T-helper 2 cell (primary cell): ENCODE measurements around the gene C2CD4B.
A peak's percentile ranks its signal among the peaks of the same experiment; 100 is the strongest.

ENCODE experiments used
- DNase-seq, 5 experiments: peaks; one replicate each; pipeline versions ENCODE4 v3.0.0 to v3.0.0-alpha.2; 2012 to 2022

Gene C2CD4B

DNA sequence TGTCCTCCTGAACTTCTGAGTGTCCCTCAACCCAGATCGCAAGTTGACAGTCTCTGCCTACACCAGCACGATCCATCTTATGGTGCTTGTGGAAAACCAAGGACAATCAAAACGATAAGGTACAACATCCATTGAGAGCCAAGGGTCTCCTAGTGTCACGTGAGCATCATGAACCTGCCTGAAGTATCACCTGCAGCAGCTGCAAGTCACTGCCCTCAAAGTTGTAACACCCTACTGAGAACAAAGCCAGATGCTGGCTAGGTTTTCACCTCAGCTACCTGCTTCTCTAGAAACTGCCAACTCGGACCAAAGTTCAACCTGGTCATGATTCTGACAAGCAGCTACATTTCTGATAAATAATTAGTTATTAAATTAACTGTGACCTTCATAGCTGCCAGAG, 17.5 kb downstream of the C2CD4B start:
- no peak for DNase-seq

DNA sequence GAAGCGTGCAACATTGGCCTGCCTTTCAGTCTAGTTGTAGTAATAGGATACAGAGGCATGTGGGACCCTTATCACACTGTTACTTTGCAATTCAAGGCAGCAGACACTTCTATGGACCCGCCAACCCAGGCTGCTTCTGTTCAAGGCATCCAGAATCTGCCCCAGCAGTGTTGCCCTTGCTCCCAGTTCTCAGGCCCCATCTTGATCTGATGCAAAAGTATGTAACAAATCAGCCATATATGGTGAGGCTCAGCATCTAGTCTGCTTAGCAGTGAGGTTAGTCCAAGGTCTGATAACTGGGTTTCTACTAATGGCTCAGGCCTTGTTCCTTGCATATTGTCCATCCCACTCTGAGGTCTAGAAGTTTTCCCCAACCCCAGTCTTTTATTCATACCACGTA, 17.9 kb downstream of the C2CD4B start:
- DNase-seq: no peak

DNA sequence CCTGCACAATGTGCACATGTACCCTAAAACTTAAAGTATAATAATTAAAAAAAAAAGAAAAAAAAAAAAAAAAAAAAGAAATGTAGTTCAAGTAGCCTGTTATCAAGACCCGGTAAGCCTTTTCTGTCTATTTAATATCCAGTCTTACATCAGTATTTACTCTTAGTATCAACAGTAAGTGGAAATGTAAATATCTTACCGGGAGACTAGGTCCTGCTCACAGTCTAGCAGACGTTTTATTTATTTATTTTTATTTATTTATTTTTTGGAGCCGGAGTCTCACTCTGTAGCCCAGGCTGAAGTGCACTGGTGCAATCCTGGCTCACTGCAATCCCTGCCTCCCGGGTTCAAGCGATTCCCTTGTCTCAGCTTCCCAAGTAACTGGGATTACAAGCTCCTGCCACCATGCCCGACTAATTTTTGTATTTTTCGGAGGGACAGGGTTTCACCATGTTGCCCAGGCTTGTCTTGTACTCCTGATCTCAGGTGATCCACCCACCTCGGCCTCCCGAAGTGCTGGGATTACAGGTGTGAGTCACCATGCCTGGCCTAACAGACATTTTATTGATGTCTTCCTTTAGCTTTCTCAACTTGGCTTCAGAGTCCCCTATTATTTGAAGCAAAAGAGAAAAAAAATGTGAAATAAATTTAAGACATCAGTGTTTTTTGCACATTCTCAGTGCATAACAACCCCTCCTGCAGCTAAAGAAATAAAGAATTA, 19.9 kb downstream of the C2CD4B start:
- DNase-seq: no peak

DNA sequence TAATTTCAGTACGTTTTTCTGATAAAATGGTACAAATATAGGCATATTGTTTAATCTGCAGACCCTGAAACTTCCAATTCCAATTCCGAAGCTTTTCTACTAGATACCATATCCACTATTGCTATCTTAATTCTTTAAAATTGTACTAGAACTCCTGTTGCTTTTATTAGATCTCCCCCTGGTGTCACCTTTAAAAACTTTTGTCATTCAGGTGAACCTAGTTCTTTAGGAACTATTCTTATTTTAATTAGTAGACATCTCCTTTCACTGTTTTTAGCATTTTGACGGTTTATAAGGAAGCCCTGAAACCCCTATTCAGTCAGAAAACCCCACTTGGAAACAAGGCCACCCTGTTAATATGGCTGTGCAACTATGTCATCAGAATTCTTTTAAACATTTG, 22.3 kb downstream of the C2CD4B start:
- no peak for DNase-seq

DNA sequence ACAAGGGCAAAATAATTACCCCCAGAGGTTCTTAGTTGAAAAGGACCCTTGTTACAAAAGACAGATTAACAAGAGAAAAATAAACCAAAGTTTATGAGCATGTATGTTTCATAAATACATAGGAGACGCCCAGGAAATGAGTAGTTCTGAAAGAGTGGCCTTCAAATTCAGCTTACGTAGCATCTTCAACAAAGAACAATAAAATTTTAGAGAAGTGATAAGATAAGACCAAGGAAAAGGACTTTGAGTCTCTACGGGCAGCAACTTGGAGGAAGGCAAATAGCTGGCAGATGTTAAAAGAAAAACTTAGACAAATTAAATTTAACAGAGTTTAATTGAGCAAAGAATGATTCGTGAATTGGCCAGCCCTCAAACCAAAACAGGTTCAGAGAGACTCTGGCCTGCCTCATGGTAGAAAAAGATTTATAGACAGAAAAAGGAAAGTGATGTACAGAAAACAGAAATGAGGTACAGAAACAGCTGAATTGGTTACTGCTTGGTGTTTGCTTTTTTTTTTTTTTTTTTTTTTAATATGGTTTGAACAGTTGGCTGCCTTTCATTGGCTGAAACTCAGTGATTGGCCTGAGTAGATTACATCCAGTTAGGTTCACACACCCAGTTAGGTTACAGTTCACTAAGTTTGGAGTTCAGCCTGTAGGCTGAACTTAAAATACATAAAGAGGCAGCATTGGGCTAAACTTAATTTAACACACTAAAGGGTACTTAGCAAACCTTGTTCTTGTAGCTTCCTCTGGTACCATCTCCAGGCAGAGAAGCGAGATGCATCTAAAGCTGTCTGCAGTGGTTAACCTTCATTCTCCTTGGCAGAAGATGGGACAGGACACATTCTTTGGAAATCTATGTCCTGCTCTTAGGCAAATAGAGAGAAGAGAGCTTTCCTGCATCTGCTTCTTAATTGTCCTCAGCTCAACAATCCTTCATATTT, 23.2 kb downstream of the C2CD4B start:
- no peak for DNase-seq

DNA sequence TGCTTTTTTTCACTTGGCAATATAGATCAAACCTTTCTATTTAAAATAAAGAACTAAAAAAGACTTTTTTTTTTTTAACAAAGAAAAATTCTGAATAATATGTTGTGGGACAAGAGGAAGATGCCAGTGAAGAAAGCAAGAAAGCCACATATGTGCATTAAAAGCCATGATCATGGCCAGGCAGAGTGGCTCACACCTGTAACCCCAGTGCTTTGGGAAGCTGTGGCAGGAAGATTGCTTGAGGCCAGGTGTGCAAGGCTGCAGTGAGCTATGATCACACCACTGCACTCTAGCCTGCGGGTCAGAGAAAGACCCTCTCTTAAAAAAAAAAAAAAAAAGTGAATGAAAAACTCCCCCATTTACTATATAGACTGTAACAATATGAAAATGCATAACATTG, 23.9 kb downstream of the C2CD4B start:
- no peak for DNase-seq

DNA sequence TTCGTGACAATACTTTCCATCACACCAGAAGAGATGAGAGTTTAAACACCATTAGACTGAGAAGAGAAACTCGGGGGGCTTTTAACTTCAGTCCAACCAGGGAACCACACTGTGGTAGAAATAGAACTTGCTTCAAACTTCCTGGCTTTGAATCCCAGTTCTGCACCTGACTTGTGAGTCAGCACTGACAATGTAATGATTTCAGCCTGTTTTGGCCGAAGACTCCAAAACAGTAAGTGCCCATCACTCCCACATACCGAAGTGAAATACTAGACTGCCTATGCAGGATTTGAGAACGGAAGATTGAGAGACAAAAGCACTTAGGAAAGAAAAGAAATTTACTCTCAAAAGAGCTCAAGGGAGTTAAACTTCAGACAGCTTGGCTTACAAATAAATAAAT, 27.0 kb downstream of the C2CD4B start:
- DNase-seq: no peak

DNA sequence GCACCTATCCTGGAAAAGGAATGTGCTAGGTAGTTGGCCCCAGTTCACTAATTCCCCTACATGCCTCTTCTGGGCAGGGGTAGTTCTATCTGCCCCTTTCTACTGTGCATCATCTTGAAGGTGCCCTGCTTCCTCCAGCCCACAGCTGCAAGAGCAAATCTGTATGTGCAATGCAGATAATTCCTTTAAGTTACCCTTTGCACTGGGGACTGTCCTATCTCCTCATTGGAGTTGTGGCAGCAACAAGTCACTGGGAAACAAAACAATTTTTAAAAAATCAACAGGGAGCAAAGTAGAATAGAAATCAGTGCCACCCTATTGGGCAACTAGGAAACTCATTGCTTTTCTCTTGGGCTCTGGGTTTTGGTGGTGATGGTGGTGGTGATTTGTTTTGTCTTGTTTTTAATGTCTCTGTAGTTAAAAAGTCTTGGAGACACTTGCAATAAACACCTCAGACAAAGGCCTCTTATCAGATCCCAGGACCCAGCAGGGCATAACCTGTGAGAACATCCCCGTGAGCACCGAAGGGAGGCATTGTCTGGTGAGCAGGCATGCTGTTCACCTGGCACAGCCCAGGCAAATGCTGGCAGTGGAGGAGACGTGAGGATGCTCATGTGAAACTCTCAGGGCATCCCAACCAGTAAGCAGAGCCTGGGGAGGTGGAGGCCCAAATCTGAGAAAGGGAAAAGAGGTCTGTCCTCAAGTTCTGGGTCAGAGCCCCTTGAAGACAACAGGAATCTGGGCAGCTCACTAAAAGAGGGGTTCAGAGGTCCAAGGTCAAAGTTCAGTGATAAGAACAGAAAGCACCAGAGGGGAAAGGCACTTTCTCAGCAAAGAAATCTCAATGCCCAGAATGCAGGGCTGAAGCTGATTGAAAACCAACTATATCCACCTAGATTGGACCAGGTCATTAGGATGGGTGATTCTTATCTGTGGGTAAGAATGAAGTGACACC, 27.9 kb downstream of the C2CD4B start:
- DNase-seq: no peak

DNA sequence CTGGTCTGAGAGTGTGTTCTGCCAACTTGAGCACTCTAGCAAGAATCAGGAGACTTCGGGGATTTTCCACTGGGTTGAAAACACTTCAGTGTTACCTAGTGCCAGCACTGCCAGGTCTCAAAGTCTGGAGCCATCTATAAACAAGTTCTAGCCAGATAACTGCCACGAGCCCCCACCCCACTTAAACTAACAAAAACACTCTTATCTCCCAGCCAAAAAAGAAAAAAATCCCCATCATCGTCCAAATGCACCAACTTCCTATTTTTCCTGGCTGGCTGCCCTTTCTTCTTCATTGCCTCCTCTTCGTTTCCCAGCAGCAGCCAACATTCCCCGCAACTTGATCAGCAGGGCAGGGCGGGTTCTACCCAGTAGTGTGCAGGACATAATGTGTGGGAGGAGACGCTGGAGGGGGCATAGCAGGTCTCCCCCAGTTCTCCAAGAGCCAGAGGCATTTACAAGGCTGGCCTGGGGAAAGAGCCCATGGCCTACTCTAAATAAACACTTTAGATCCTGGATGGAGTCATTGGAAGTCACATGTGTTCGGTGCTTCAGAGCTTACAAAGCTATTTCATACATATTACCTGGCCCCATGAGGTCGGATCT, 29.5 kb downstream of the C2CD4B start:
- DNase-seq: no peak

DNA sequence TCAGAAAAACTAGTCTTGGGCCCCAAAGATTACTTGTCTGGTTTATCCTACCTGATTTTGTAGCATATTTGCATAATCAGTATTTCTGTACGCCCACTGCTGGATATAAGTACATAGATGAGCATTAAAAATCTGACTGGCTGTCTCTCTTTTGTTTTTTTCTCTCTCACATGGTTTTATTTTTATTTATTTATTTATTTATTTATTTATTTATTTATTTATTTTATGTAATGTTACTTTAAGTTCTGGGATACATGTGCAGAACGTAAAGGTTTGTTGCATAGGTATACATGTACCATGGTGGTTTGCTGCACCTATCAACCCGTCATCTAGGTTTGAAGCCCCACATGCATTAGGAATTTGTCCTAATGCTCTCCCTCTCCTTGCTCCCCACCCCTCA, 31.9 kb downstream of the C2CD4B start:
- no peak for DNase-seq

DNA sequence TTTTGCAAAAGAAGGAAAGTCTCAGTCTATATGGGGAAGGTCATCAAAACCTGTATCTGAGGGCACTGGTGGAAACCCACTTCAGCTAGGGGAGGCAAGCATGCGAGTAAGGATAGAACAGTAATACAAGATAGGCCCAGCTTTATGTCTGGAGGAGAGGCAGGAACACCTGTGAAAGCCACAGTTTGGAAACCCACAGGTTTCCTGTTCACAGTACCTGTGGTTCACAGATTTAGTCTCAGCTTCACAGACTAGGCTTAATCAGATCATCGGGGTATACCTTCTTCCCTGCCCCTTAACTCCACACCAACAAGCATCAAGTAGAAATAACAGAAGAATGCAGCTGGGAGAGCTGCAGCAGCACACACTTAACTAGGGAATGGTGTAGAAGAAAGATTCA, 36.2 kb downstream of the C2CD4B start:
- DNase-seq: peak in 2 of 5 experiments; percentile 53 to 56

DNA sequence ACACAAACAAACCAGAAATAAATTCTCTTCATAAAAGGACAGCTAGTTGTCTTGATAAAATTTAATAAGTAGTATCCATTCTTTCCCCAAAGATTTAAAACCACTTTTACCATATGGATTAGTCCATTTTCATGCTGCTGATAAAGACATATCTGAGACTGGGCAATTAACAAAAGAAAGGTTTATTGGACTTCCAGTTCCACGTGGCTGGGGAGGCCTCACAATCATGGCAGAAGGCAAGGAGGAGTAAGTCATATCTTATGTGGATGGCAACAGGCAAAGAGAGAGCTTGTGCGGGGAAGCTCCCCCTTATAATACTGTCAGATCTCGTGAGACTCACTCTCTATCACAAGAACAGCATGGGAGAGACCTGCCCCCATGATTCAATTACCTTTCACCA, 38.7 kb downstream of the C2CD4B start:
- no peak for DNase-seq

DNA sequence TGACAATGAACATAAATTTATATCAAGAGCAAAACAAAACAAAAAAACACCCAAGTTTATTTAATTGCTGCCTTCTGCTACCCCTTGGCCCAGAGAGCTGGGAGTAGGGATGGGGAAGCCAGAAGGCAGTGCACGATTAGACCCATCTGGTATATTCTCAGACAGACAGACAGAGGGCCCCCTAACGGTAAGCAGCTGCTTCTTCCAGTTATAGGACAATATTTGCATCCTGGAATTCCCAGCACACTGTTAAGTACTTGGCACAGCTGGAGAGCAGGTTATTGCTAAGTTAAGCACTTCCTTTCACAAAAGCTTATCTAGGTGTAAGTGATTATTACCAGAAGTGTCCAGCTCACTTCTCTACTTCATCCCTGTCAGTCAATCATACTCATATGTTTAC, 39.3 kb downstream of the C2CD4B start:
- DNase-seq: no peak

DNA sequence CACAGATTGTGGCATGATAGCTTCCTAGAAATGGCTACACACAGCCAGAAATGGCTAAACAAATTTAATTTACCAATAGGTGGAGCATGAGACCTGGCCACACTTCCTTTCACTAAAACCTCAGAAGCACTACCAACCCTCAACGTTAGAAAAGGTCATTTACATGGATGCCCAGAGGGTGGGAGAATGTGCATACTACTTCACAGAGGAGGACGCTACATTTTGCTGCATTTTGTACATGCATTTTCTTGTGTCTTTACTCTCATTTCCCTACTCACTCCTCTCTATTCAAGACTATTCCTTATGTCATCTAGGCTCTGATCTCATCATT, 40.1 kb downstream of the C2CD4B start:
- DNase-seq: peak in 1 of 5 experiments; percentile 17

DNA sequence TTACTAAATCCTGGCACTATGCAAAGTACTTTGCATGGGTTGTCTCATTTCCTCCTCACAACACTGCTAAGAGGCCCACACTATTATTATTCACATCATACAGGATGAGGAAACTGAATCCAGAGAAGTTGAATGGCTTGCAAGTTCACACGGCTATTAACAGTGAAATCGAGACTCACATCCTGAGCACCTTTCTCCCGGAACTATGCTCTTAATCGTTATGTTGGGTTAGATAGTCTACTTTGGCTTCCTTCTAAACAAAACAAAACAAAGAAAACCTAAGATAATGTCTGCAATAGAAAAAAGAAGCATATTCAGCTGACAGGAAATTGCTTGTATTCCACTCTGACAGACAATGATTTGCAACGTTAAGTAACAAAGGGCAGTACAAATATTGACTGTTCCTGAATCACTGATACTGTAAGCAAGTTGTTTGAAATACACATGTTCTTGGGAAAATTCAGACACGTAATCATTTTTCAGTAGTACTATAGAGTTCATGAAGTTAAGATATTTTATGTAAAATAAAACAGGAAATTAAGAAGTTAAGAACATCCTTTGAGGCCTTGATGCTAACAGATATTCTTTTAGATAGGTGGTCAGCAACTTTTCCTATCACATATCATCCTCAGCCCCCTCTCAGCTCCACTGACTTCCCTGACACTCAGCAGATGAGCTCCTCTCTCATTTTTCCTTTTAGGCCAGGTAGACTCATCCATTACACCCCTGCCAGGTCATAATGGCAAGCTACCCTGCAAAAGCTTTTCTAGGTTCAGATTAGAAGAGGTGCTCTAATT, 40.7 kb downstream of the C2CD4B start:
- DNase-seq: peak in 1 of 5 experiments; percentile 25

DNA sequence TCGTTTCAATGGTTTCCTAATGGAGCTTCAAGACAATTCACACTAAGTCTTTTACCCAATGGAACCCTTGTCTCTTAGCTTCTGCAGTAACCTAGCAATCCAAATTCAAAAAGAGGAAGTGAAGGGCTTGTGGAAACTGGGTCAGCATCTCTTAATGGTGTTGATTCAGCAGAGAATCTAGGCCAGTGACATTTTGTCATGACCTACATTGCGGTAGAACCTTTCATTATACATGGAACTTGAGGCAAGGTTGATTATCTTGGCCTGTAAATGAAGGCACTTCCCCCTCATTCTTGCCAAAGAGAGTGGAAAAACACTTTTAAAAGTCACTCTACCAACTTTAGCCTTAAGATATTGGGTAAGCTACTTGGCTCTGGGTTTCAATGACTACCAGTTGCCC, 42.8 kb downstream of the C2CD4B start:
- peak in 1 of 5 experiments; percentile 72 for DNase-seq

DNA sequence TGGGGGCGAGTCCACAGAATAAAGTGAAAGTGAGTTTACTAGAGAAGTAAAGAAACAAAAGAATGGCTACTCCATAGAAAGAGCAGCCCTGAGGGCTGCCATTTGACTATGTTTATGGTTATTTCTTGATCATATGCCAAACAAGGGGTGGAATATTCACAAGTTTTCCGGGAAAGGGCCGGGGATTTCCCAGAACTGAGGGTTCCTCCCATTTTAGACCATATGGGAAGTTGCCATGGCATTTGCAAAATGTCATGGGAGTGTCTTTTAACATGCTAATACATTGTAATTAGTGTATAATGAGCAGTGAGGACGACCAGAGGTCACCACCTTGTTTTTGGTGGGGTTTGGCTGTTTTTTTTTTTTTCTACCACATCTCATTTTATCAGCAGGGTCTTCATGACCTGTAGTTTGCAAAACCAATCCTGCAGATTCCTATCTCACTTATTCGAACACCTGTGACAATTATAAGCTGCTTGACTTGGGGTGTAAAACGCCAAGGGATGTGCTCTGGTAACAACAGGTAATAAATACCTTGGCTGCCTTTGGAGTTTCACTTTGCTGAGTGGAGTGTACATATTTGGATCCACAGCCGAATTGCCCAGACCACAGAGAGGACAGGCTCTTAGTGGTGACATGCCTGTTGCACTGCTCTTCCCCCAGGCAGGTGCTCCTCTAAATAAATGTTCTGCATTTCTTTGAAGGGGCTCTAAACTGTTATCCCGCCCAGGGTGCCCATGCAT, 43.6 kb downstream of the C2CD4B start:
- no peak for DNase-seq

DNA sequence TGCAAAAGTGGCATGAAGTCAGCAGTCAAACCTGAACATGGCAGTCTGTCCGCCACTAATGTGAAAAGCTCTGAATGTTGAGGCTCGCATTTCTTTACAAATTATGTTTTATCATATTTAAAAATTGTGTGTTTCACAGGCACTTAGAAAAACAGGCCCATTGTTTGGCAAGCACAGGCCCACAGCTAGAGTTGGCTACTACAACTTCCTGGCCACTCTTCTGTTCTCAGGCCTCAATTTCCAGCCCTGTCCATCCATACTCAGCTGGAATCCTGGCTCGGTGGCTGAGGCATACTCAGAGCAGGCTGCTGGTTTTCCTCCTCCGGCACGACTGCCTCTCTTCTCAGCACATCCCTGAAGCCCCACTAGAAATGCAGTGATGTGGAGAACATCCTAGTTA, 44.3 kb downstream of the C2CD4B start:
- no peak for DNase-seq

DNA sequence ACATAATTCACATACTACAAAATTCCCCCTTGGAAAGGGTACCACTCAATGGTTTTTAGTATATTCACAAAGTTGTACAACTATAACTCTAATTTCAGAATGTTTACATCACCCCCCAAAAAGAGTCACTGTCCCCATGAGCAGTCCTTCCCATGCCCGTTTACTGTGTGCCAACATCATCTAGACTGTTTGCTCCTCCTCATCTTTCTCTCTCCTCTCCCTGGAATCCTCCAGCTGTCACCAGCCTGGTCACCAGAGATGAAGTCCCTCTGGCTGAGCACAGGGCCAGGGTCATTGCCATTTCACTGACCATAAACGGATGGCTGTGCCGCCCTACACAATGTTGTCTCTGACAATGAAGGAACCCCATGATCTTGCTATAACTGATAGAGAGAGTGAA, 45.2 kb downstream of the C2CD4B start:
- no peak for DNase-seq

DNA sequence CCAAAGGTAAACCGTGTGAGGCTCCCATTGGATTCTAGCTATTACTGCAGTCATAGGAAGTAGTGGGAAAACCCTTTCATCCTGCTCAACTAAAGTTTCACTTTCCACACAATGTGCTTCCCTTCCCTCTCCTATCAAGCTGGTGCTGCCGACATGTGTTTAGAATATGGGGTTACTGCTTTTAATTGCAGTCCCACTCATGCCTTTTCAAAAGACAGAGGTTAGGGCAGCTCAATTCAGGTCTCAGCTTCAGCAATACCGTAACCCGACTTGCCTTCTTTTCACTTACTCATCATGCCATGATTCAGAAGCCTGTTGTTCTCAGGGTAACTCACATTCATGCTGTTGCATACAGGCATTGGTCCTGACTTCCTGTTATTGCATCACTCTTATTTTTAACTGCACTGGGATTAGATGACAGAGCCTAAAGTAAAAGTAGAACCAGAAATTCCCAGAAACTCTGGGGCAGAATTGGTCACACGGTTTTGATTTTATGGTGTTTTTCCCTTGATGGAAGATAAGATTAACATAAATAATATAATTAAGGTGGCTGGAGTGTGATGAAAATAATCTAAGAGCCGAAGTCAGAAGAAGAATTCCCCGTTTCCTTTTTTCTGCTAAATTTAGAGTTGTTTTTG, 45.7 kb downstream of the C2CD4B start:
- DNase-seq: peak in 2 of 5 experiments; percentile 22 to 30
